ENCODE data around the gene DLK2.
"Not testable (repeated sequence)": the region's sequence is repeated elsewhere in the genome, so short reads cannot be mapped to it uniquely, and the experiment has no call there.

The DLK2 gene

GRCh38 chr6:43481075-43481474 is 25.7 kb upstream of the DLK2 start:
- DNase-seq (ENCODE audit: low spot score): no peak

GRCh38 chr6:43478008-43478372 is 22.6 kb upstream of the DLK2 start:
- DNase-seq (ENCODE audit: low spot score): no peak

- peak; percentile 70 for DNase-seq (ENCODE audit: low spot score)
Measured at GRCh38 chr6:43477235-43478007, 22.1 kb upstream of the DLK2 start, which contains the start of gene TJAP1. Gene TJAP1 (plus strand): TSS chr6:43477570. CDS start chr6:43499002, 21,432 bp downstream.

GRCh38 chr6:43476746-43477145 is 21.4 kb upstream of the DLK2 start:
- DNase-seq (ENCODE audit: low spot score): no peak

GRCh38 chr6:43475516-43475915 is 20.2 kb upstream of the DLK2 start:
- no peak for DNase-seq (ENCODE audit: low spot score)

GRCh38 chr6:43472515-43472914 is 17.2 kb upstream of the DLK2 start:
- no peak for DNase-seq (ENCODE audit: low spot score)

- no peak for DNase-seq (ENCODE audit: low spot score)
Measured at GRCh38 chr6:43471399-43471798, 16.1 kb upstream of the DLK2 start.

GRCh38 chr6:43469947-43470346 is 14.6 kb upstream of the DLK2 start:
- no peak for DNase-seq (ENCODE audit: low spot score)

- DNase-seq (ENCODE audit: low spot score): no peak
Measured at GRCh38 chr6:43468748-43469681, 13.7 kb upstream of the DLK2 start.

GRCh38 chr6:43468240-43468639 is 12.9 kb upstream of the DLK2 start:
- DNase-seq (ENCODE audit: low spot score): no peak

GRCh38 chr6:43467752-43468151 is 12.4 kb upstream of the DLK2 start:
- DNase-seq (ENCODE audit: low spot score): no peak

- DNase-seq (ENCODE audit: low spot score): not testable (repeated sequence)
Measured at GRCh38 chr6:43467265-43467664, 11.9 kb upstream of the DLK2 start.

GRCh38 chr6:43465948-43466347 is 10.6 kb upstream of the DLK2 start:
- no peak for DNase-seq (ENCODE audit: low spot score)

GRCh38 chr6:43464337-43464736 is 9.0 kb upstream of the DLK2 start:
- DNase-seq (ENCODE audit: low spot score): no peak

GRCh38 chr6:43461936-43462335 is 6.6 kb upstream of the DLK2 start:
- DNase-seq (ENCODE audit: low spot score): no peak

GRCh38 chr6:43460032-43460431 is 4.7 kb upstream of the DLK2 start:
- DNase-seq (ENCODE audit: low spot score): no peak

- DNase-seq (ENCODE audit: low spot score): no peak
Measured at GRCh38 chr6:43459535-43459934, 4.2 kb upstream of the DLK2 start.

GRCh38 chr6:43458154-43458553 is 2.8 kb upstream of the DLK2 start:
- DNase-seq (ENCODE audit: low spot score): not testable (repeated sequence)

GRCh38 chr6:43457643-43458042 is 2.3 kb upstream of the DLK2 start:
- DNase-seq (ENCODE audit: low spot score): no peak

GRCh38 chr6:43454696-43455530 is 435 bp downstream of the DLK2 start:
- DNase-seq (ENCODE audit: low spot score): peak; percentile 85

GRCh38 chr6:43454290-43454695 is 1.1 kb downstream of the DLK2 start:
- no peak for DNase-seq (ENCODE audit: low spot score)

GRCh38 chr6:43453831-43454230 is 1.5 kb downstream of the DLK2 start:
- DNase-seq (ENCODE audit: low spot score): no peak
